ENCODE data around the gene MICA.
A peak's percentile ranks its signal among the peaks of the same experiment; 100 is the strongest.

MICA gene

GRCh38 chr6:31462964-31463870 is 59.8 kb downstream of the MICA start:
- peak; percentile 97 for DNase-seq

GRCh38 chr6:31464252-31465184 is 61.1 kb downstream of the MICA start:
- no peak for DNase-seq
